Measurements from ENCODE around the gene GARNL3.

GARNL3 gene

GRCh38 chr9:127264462-127265219 is at the start of gene GARNL3:
GARNL3 (plus strand) TSS chr9:127264774; CDS start chr9:127264878, 104 bp downstream.
- no peaks in the 10 kb centered on the region for H3K36me3 ChIP-seq (ENCODE audit: insufficient read depth, low read length)
- peak within 1 kb of the TSS; percentile 70 for H3K4me3 ChIP-seq
- TF ChIP-seq EZH2 (IDR thresholded peaks at IDR 0.05), result no peak
- TF ChIP-seq FOXP2 (optimal IDR thresholded peaks at IDR 0.05; ENCODE audit: control extremely low read depth, extremely low read length, insufficient read depth), result no peak
- no peak for TF ChIP-seq POLR2AphosphoS5 (IDR thresholded peaks at IDR 0.05; ENCODE audit: borderline replicate concordance, low read depth, low read length)
- peak within 1 kb of the TSS; percentile 64 for H3K9ac ChIP-seq (ENCODE audit: insufficient read length)
- DNase-seq (ENCODE audit: low read depth, low spot score), result no peak
- no peaks in the 10 kb centered on the region for H3K9me3 ChIP-seq (ENCODE audit: low read depth, low read length)
- peak within 1 kb of the TSS; percentile 48; the same call in 1 of the 2 replicates for H3K27ac ChIP-seq

GRCh38 chr9:127215268-127216209 is 49.0 kb upstream of the GARNL3 start:
- H3K36me3 ChIP-seq (ENCODE audit: insufficient read depth, low read length), result no peaks in the 10 kb centered on the region
- no peak overlapping the region for H3K4me3 ChIP-seq
- TF ChIP-seq POLR2AphosphoS5 (IDR thresholded peaks at IDR 0.05; ENCODE audit: borderline replicate concordance, low read depth, low read length) (no peak), FOXP2 (optimal IDR thresholded peaks at IDR 0.05; ENCODE audit: control extremely low read depth, extremely low read length, insufficient read depth) (no peak), EZH2 (IDR thresholded peaks at IDR 0.05) (no peak)
- H3K9me3 ChIP-seq (ENCODE audit: low read depth, low read length), result no peaks in the 10 kb centered on the region
- no peak overlapping the region for H3K9ac ChIP-seq (ENCODE audit: insufficient read length)
- H3K27ac ChIP-seq, result no peak overlapping the region
- DNase-seq (ENCODE audit: low read depth, low spot score), result no peak

GRCh38 chr9:127216210-127216887 is 48.2 kb upstream of the GARNL3 start:
- no peaks in the 10 kb centered on the region for H3K9me3 ChIP-seq (ENCODE audit: low read depth, low read length)
- DNase-seq (ENCODE audit: low read depth, low spot score), result no peak
- H3K27ac ChIP-seq, result no peak overlapping the region
- no peak overlapping the region for H3K4me3 ChIP-seq
- TF ChIP-seq FOXP2 (optimal IDR thresholded peaks at IDR 0.05; ENCODE audit: control extremely low read depth, extremely low read length, insufficient read depth), result no peak
- TF ChIP-seq POLR2AphosphoS5 (IDR thresholded peaks at IDR 0.05; ENCODE audit: borderline replicate concordance, low read depth, low read length), result no peak
- no peak for TF ChIP-seq EZH2 (IDR thresholded peaks at IDR 0.05)
- H3K9ac ChIP-seq (ENCODE audit: insufficient read length), result no peak overlapping the region
- H3K36me3 ChIP-seq (ENCODE audit: insufficient read depth, low read length), result no peaks in the 10 kb centered on the region

- TF ChIP-seq EZH2 (IDR thresholded peaks at IDR 0.05) (no peak), FOXP2 (optimal IDR thresholded peaks at IDR 0.05; ENCODE audit: control extremely low read depth, extremely low read length, insufficient read depth) (no peak)
- Histone ChIP-seq H3K4me3 (no peak overlapping the region), H3K27ac (no peak overlapping the region), H3K36me3 (ENCODE audit: insufficient read depth, low read length) (no peaks in the 10 kb centered on the region), H3K9me3 (ENCODE audit: low read depth, low read length) (no peaks in the 10 kb centered on the region), H3K9ac (ENCODE audit: insufficient read length) (no peak overlapping the region)
- DNase-seq (ENCODE audit: low read depth, low spot score), result no peak
These were observed 47.7 kb upstream of the GARNL3 start for GRCh38 chr9:127216888-127217217.

GRCh38 chr9:127218818-127219217 is 45.8 kb upstream of the GARNL3 start:
- Histone ChIP-seq H3K4me3 (no peak overlapping the region), H3K27ac (no peak overlapping the region), H3K9ac (ENCODE audit: insufficient read length) (no peak overlapping the region), H3K36me3 (ENCODE audit: insufficient read depth, low read length) (no peaks in the 10 kb centered on the region), H3K9me3 (ENCODE audit: low read depth, low read length) (no peaks in the 10 kb centered on the region)
- TF ChIP-seq POLR2AphosphoS5 (IDR thresholded peaks at IDR 0.05; ENCODE audit: borderline replicate concordance, low read depth, low read length) (no peak), FOXP2 (optimal IDR thresholded peaks at IDR 0.05; ENCODE audit: control extremely low read depth, extremely low read length, insufficient read depth) (no peak), EZH2 (IDR thresholded peaks at IDR 0.05) (no peak)
- no peak for DNase-seq (ENCODE audit: low read depth, low spot score)

GRCh38 chr9:127219520-127219919 is 45.1 kb upstream of the GARNL3 start:
- H3K27ac ChIP-seq, result no peak overlapping the region
- TF ChIP-seq EZH2 (IDR thresholded peaks at IDR 0.05), result no peak
- no peak for TF ChIP-seq POLR2AphosphoS5 (IDR thresholded peaks at IDR 0.05; ENCODE audit: borderline replicate concordance, low read depth, low read length)
- TF ChIP-seq FOXP2 (optimal IDR thresholded peaks at IDR 0.05; ENCODE audit: control extremely low read depth, extremely low read length, insufficient read depth), result no peak

GRCh38 chr9:127221695-127222094 is 42.9 kb upstream of the GARNL3 start:
- H3K36me3 ChIP-seq (ENCODE audit: insufficient read depth, low read length), result no peaks in the 10 kb centered on the region
- DNase-seq (ENCODE audit: low read depth, low spot score), result no peak
- no peaks in the 10 kb centered on the region for H3K9me3 ChIP-seq (ENCODE audit: low read depth, low read length)
- H3K9ac ChIP-seq (ENCODE audit: insufficient read length), result no peak overlapping the region
- TF ChIP-seq POLR2AphosphoS5 (IDR thresholded peaks at IDR 0.05; ENCODE audit: borderline replicate concordance, low read depth, low read length), result no peak
- no peak for TF ChIP-seq EZH2 (IDR thresholded peaks at IDR 0.05)
- TF ChIP-seq FOXP2 (optimal IDR thresholded peaks at IDR 0.05; ENCODE audit: control extremely low read depth, extremely low read length, insufficient read depth), result no peak
- no peak overlapping the region for H3K4me3 ChIP-seq
- no peak overlapping the region for H3K27ac ChIP-seq

More at GRCh38 chr9:127219520-127219919, 45.1 kb upstream of the GARNL3 start:
- no peak overlapping the region for H3K9ac ChIP-seq (ENCODE audit: insufficient read length)
- no peaks in the 10 kb centered on the region for H3K9me3 ChIP-seq (ENCODE audit: low read depth, low read length)
- H3K4me3 ChIP-seq, result no peak overlapping the region
- no peaks in the 10 kb centered on the region for H3K36me3 ChIP-seq (ENCODE audit: insufficient read depth, low read length)
- no peak for DNase-seq (ENCODE audit: low read depth, low spot score)
